ENCODE results near the gene COX6B1.

DNA sequence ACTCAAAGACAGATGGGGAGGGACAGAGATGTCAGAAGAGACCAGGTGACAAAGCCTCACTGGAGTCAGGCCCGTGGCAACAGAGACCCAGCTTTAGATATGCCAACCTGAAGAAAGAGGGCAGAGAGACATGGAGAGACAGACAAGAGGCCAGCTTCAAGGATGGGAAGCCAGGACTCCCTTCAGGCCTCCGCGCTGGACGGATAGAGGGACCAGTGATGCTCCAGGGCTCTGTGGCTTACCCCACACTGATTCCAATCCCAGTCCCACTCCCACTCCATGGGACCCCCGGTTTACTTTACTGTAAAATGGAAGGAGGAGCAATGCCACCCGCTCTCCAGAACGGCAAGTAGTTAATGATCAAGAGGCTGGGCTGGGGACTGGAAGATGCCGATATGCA lies 8.3 kb upstream of the COX6B1 start:
- TF ChIP-seq, protein P1, sequence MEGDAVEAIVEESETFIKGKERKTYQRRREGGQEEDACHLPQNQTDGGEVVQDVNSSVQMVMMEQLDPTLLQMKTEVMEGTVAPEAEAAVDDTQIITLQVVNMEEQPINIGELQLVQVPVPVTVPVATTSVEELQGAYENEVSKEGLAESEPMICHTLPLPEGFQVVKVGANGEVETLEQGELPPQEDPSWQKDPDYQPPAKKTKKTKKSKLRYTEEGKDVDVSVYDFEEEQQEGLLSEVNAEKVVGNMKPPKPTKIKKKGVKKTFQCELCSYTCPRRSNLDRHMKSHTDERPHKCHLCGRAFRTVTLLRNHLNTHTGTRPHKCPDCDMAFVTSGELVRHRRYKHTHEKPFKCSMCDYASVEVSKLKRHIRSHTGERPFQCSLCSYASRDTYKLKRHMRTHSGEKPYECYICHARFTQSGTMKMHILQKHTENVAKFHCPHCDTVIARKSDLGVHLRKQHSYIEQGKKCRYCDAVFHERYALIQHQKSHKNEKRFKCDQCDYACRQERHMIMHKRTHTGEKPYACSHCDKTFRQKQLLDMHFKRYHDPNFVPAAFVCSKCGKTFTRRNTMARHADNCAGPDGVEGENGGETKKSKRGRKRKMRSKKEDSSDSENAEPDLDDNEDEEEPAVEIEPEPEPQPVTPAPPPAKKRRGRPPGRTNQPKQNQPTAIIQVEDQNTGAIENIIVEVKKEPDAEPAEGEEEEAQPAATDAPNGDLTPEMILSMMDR (IDR thresholded peaks at IDR 0.05; ENCODE audit: low read length), result no peak
- TF ChIP-seq EZH2 (optimal IDR thresholded peaks at IDR 0.05; ENCODE audit: low read depth, low read length), result no peak
- TF ChIP-seq EZH2phosphoT487 (IDR thresholded peaks at IDR 0.05; ENCODE audit: low read length), result no peak
